NCI-H128 (cell line): ENCODE data around the gene AKR1A1.
"Not testable (repeated sequence)": the region's sequence is repeated elsewhere in the genome, so short reads cannot be mapped to it uniquely, and the experiment has no call there.

ENCODE experiments used
- DNase-seq: peaks from one replicate; lab custom pipeline; 2025; ENCODE audit not compliant: unreplicated experiment; lab: John Stamatoyannopoulos, UW

Gene AKR1A1

DNA sequence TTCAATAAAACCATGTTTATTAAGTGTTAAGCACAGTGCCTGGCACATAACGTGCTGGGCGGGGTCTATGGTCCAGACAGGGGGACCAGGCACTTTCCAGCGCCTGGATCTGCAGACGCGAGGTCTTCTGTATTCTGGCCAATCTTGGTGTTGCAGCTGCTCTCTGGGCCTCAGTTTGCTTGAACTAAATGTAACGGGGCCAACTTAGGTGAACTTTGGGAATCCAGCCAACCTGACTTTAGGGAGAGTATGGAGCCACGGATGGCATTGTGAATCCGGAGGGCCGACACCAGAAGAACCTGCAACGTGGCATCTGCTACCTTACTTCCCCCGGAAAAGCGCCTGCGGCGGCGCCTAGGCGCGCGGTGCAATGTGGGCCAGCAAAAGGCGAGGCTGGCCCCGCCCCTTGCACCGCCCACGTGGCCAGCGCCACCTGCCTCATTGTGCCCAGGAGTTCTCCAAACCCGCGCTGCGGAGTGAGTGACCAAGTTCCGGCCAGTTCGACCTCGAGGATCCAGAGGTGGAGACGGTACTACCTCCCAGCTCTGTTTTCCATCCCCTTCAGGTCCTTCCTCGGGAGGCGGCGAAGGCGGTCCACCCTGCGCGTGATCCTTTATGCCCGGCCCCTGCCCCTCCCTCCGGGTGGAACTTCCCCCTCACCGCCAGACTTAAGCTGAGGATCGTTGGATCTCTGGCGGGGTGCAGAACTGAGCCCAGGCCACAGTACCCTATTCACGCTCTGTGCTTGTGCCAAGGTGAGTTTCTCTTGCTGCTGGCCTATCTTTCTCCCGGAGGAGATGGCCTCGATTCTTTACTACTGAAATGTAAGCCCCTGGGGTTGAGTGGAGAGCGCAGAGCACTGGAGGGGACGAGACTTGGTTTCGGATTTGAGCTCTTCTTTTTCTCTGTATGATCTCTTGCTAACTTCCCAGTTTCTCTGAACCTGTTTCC, at the start of gene AKR1A1:
TSS of gene AKR1A1 (plus strand) at position 426 of the 951 bp plus-strand sequence. CDS start 10,969 bp downstream, outside the sequence.
- peak; percentile 79 for DNase-seq

DNA sequence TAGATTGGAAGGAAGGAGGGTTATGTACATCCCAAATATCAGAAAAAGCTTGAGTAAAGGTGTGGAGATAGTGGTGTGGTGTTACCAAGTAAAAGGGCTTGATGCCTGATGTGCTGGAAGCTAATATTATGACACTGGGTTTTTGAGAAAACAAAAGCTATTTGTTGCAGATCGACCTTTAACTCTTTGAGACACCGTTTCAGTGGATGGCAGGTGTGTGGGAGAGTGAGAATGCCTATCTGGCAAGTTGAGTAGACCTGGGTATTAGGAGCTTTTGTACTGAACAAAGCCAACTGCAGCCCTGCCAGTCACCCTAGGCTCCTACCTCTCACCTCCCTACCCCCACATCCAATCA, 49.1 kb upstream of the AKR1A1 start:
- DNase-seq: no peak

DNA sequence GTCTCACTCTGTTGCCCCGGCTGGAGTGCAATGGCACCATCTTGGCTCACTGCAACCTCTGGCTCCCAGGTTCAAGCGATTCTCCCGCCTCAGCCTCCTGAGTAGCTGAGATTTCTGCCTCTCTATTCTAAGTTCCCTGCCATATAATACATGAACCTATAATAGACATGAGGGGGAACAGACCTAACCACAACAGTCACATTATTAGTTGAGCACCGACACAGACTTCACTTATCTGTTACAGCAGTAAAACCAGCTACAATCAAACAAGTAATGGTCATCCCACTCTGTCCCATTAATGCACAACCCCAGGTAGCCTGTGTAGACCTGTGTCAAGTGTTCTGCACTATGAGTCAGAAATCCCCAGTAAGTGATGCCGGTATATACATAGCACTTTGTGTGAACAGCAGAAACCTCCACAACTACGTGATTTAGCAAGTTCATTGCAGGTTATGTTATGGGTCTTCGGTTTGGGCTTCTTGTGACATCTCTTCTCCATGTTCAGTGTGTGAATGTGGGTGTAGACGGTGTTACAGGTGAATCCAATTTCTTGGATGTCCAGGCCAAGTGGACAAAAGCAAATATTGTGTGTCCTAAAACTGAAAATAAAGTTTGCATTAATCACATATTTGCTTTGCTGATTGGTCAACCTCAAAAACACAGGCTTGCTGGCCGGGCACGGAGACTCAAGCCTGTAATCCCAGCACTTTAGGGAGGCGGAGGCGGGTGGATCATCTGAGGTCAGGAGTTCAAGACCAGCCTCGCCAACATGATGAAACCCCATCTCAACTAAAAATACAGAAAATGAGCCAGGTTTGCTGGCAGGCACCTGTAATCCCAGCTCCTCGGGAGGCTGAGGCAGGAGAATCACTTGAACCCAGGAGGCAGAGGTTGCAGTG, 46.9 kb upstream of the AKR1A1 start:
- DNase-seq: no peak

DNA sequence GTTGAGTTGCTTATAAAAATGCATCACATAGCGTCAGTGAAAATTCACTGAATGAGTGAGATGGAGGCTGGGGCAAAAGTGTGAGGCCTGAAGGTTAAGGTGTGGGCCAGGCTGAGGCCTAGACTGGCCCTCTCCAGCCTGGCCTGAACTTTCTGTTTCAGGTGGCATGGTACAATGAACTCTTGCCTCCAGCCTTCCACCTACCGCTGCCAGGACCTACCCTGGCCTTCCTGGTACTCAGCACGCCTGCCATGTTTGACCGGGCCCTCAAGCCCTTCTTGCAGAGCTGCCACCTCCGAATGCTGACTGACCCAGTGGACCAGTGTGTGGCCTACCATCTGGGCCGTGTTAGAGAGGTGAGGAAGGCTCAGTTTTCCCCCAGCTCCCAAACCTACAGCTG, 43.4 kb upstream of the AKR1A1 start:
- no peak for DNase-seq

DNA sequence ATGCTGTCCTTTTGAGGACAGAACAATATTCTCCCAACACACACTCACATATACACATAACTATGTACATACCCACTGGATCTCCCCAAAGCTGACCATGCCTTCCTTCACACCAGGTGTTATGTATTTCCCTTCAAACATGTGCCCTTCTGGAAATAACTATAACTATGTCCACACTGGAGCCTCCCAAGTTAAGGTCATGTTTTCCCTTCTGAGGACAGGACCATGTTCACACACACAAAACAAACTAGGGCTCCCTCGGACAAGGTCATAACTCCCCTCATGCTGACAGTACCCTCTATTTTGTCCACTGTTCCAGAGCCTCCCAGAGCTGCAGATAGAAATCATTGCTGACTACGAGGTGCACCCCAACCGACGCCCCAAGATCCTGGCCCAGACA, 42.7 kb upstream of the AKR1A1 start:
- DNase-seq: no peak

DNA sequence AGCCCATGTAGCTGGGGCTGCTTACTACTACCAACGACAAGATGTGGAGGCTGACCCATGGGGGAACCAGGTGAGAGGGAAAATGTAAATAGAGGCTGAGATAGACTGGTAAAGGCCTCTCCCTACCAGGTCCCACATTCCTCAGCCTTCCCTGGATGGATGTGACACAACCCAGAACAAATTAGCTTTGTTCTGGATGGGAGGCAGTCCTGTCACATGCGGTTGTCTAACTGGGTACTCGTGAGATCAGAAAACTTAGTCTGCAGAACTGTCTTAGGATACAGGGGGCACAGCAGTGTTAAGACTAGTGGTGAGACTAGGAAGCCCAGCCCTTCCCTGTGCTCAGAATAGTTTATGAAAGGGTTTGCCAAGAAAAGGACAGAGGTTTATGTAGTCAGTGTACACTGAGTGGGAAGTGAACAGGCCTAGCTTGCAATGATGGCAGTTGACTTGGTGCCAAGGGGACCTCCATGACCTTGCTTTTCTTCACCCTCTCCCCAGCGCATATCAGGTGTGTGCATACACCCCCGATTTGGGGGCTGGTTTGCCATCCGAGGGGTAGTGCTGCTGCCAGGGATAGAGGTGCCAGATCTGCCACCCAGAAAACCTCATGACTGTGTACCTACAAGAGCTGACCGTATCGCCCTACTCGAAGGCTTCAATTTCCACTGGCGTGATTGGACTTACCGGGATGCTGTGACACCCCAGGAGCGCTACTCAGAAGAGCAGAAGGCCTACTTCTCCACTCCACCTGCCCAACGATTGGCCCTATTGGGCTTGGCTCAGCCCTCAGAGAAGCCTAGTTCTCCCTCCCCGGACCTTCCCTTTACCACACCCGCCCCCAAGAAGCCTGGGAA, 42.1 kb upstream of the AKR1A1 start:
- DNase-seq: no peak

DNA sequence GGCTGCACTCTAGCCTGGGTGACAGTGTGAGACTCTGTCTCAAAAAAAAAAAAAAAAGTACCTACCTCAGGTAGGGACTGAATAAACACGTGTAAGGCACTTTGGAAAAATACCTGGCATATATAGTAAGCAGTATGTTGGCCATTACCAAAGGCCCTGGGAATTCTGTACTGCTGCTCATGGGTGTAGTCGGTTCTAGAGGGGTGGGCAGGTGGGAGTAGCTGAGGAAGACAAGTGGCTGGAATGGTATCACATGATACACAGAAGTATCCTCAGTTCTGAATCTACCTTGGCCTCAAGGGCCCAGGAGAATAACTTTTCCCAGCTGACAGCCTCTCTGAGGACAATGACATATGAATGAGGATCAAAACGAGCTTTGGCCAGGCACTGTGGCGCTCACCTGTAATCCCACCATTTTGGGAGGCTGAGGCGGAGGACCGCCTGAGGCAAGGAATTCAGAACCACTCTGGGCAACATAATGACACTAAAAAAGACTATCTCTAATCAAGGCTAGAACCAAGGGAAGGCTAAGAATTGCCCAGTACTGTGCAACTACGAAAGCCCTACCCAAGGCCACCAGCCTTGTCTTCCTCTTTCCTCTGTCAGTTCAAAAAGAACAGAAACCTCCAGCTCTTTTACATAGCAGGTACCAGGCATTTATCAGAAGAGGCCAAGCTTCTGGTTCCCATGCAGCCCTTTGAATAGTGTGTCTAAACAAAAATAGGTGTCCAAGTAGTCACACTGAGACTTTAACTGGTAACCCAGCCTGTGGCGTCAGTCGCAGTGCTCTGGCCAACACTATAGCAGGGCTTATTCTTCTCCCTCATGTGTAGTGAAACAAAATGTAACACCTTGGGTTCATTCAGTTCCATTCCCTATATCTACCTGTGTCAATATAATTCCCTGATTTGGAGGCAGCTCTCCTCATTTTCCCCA, 40.3 kb upstream of the AKR1A1 start:
- DNase-seq: no peak

DNA sequence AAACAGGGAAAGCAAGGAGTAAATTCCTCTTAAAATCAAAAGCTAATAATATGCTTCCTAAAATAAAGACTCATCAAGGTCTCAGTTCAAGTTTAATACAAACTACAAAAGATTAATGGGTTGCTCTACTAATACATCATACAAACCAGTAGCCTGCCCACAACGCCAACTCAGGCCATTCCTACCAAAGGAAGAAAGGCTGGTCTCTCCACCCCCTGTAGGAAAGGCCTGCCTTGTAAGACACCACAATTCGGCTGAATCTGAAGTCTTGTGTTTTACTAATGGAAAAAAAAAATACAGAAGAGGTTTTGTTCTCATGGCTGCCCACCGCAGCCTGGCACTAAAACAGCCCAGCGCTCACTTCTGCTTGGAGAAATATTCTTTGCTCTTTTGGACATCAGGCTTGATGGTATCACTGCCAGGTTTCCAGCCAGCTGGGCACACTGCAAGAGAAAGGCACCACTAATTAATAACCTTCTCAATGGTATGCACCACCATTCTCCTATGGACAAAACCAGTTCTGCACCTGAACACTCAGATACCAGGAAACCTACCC, 39.6 kb upstream of the AKR1A1 start:
- no peak for DNase-seq

DNA sequence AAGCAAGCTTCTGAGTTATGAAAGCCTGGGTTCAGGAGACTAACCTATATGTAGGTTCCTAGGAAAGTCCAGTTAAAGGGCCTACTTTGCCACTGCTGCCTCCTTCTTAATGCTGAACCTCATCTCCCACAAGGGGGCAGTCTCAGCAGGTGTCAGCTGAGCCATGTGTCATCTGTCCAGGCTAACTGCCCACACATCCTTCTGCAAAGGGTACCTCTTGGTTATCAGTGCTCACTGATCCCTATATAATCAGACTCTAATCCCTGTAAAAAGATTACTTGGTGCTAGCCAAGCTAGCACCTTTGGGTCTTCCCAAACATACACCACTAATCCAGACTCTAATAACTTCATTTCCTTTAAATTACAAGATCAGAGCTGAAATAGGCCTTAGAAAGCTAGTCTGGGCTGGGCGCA, 38.0 kb upstream of the AKR1A1 start:
- no peak for DNase-seq

DNA sequence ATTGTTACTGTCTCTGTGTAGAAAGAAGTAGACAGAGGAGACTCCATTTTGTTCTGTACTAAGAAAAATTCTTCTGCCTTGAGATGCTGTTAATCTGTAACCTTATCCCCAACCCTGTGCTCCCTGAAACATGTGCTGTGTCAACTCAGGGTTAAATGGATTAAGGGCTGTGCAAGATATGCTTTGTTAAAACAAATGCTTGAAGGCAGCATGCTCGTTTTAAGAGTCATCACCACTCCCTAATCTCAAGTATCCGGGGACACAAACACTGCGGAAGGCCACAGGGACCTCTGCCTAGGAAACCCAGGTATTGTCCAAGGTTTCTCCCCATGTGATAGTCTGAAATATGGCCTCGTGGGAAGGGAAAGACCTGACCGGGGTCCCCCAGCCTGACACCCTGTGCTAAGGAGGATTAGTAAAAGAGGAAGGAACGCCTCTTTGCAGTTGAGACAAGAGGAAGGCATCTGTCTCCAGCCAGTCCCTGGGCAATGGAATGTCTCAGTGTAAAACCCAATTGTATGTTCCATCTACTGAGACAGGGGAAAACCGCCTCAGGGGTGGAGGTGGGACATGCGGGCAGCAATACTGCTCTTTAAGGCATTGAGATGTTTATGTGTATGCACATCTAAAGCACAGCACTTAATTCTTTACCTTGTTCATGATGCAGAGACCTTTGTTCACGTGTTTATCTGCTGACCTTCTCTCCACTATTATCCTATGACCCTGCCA, 36.9 kb upstream of the AKR1A1 start:
- DNase-seq: not testable (repeated sequence)

DNA sequence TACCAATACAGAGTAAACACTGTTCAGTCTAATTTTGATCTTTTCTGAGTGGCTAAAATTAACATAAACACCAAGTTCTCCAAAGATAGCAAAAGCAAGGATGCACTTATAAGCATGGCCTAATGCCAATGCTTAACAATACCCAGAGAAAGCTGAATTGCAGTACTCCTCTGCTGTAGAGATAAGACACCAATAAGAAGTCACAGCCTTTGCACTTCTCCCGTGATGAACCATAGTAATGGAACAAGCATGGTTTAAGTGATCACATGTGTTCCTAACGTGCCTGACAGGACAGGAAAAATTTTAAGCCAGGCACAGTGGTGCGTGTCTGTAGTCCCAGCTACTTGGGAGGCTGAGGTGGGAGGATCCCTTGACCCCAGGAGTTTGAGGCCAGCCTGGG, 34.6 kb upstream of the AKR1A1 start:
- no peak for DNase-seq

DNA sequence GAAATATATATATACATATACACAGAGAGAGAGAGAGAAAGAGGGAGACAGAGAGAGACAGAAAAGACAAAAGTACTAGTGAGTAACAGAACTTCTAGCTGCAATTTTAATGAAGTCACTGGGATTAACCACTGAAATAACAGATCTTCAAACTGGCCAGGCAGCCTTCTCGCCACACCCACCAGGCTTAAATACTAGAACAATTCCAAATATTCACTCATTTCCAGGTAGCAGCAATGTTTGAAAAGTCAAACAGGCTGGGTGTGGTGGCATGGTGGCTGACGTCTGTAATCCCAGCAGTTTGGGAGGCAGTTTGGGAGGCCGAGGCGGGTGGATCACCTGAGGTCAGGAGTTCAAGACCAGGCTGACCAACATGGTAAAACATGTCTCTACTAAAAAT, 34.2 kb upstream of the AKR1A1 start:
- no peak for DNase-seq

DNA sequence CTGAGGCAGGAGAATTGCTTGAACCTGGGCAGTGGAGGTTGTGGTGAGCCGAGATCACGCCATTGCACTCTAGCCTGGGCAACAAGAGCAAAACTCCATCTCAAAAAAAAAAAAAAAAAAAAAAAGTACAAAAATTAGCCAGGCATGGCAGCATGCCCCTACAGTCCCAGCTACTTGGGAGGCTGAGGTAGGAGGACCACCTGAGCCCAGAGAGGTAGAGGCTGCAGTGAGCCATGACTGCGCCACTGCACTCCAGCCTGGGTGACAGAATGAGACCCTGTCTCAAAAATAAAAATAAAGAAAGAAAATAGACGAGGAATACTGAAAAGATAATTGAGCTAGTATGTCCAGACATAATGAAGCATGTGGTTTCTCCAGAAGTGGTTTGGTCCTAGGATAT, 32.3 kb upstream of the AKR1A1 start:
- not testable (repeated sequence) for DNase-seq

DNA sequence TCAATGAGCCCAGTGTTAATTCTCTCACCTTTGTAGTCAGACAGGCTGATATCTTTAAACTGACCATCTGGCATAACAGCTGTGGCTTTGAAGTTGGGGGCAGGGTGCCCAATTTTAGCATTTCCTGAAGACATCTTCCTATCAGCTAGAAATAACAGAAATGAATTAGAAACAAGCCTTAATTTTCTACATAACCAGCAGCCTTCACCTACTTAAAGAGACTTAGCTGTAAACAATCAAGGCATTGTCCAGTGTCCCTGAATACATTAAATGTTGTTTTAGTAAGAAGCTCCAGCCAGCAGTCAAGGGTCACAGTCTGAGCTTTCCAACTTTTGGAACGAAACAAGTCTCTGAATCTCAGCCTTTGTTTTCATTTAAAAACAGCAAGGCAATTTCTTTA, 31.7 kb upstream of the AKR1A1 start:
- DNase-seq: no peak

DNA sequence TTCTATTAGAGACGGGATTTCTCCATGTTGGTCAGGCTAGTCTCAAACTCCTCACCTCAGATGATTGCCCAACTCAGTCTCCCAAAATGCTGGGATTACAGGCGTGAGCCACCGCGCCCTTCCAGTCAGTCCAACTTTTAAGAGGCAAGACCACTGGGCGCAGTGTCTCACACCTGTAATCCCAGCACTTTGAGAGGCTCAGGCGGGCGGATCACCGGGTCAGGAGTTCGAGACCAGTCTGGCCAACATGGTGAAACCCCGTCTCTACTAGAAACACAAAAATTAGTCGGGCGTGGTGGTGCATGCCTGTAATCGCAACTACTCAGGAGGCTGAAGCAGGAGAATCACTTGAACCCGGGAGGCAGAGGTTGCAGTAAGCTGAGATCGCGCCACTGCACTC, 30.9 kb upstream of the AKR1A1 start:
- DNase-seq: not testable (repeated sequence)

DNA sequence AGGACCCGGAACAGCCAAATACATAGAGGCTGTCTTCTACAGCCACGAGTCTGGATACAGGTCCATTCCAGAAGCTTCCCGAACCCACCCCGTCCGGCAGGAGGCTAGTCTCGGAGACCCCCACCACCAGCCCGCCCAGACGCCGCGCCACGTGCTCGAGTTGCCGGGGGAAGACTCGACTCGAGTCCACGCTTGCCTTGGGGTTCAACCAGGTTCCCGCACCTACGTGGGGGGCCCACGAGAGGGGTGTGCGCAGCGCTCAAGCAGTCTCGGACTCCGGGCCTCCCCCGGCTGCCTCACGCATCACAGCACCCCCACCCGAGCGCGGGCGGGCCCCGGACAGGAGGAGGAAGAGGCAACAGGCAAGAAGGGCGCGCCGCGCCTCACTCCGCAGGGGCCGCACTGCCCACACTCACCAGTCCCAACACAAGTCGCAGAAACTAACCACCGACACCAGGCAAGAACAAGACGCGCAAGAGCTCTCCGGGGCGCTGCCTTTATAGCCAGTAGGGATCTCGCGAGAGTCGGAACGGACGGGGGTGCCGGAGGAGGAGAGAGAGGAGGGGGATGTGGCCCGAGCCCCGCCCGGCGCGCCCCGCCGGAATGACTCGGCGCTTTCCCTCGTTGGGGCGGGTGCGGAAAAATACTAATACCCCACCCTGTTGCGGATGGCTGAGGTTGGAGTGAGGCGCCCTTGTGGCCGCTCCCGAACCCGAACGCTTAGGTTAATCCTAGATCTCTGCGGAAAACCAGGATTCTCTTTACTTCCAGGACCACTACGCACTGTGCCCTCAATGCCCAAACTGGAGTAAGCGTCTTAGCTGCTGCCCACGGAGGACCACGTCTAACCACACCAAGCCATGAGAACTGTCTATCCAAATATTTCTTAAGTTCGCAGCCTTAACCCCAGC, 29.0 kb upstream of the AKR1A1 start, which contains the start of gene PRDX1:
TSS of gene PRDX1 (minus strand) at position 472 of the 911 bp plus-strand sequence. CDS start 2,841 bp downstream, outside the sequence.
- peak; percentile 99 for DNase-seq

DNA sequence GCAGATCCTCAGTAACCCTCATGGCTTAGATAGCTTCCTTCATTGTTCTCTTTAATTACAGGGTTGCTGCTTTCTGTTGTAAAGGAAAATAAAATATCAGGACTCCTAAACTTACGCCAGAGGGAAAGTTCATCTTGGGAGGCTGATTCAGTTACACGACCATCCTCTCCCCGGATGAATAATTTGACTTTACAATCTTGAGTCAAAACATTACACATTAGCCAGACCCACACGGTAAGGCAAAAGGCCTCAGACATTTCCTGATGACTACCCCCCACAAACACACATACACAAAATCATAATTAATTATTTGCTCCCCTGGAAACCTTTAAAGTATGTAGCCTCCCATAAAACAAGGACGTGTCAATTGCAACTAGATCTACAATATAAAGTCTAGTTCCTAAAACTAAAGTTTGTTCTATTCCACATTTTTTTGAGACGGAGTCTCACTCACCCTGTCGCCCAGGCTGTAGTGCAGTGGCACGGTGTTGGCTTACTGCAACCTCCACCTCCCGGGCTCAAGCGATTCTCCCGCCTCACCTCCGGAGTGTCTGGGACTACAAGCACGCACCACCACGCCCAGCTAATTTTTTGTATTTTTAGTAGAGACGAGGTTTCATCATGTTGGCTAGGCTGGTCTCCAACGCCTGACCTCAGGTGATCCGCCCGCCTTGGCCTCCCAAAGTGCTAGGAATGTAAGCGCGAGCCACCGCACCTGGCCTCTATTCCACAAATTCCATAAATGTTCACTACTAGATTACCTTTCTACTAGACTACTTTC, 28.1 kb upstream of the AKR1A1 start:
- DNase-seq: no peak
